Endothelial cell (in vitro differentiated cells): ENCODE data around the gene PHYKPL. TPM values are rescaled to one million over a fixed set of nuclear protein-coding genes. Genes with fewer than 3 reads are reported as not detected.

ENCODE experiments used
- DNase-seq: peaks from one replicate; pipeline ENCODE4 v3.0.0; 2021; ENCODE audit warnings: low spot score
- H3K27ac Mint-ChIP-seq: one replicate; pipeline ENCODE4 v1.8.0; 2021; ENCODE audit warnings: mixed read lengths, inconsistent platforms; ENCODE audit not compliant: unreplicated experiment
- H3K27me3 Mint-ChIP-seq: one replicate; pipeline ENCODE4 v1.8.0; 2021; ENCODE audit warnings: mild to moderate bottlenecking, moderate library complexity, mixed read lengths, inconsistent platforms; ENCODE audit not compliant: unreplicated experiment
- H3K36me3 Mint-ChIP-seq: one replicate; pipeline ENCODE4 v1.8.0; 2021; ENCODE audit warnings: mild to moderate bottlenecking, low read depth, mixed read lengths, inconsistent platforms; ENCODE audit not compliant: unreplicated experiment
- H3K4me1 Mint-ChIP-seq: one replicate; pipeline ENCODE4 v1.8.0; 2021; ENCODE audit warnings: mild to moderate bottlenecking, mixed read lengths, inconsistent platforms; ENCODE audit not compliant: unreplicated experiment
- H3K4me3 Mint-ChIP-seq: one replicate; pipeline ENCODE4 v1.8.0; 2021; ENCODE audit warnings: mild to moderate bottlenecking, mixed read lengths, inconsistent platforms; ENCODE audit not compliant: unreplicated experiment
- H3K9me3 Mint-ChIP-seq: one replicate; pipeline ENCODE4 v1.8.0; 2021; ENCODE audit warnings: mixed read lengths, inconsistent platforms; ENCODE audit not compliant: unreplicated experiment
- CTCF ChIP-seq: fragments of 200-600 bp; sonication (generic); IDR thresholded peaks from one replicate; pipeline ENCODE4 v1.5.0; 2021; ENCODE audit warnings: antibody characterized with exemption; ENCODE audit not compliant: unreplicated experiment
- total RNA-seq: library from RNA; stranded (reverse); fragmentation: NEBNext Ultra II Directional; extraction: Animal tissue kit (Norgen Biotek cat#: 25700); gene quantifications from one replicate; pipeline ENCODE4 v1.2.1, GENCODE V29; 2021; ENCODE audit not compliant: unreplicated experiment

The PHYKPL gene
- total RNA-seq, 1 donor from 2014 or later = 53.1 TPM

- no peak for DNase-seq
- H3K4me1 Mint-ChIP-seq = peaks cover 16% of the 10 kb centered on the region
- H3K36me3 Mint-ChIP-seq = peaks cover 23% of the 10 kb centered on the region
- H3K4me3 Mint-ChIP-seq = no peak overlapping the region
- no peaks in the 10 kb centered on the region for H3K9me3 Mint-ChIP-seq
- H3K27ac Mint-ChIP-seq = no peak overlapping the region
- peaks cover 16% of the 10 kb centered on the region for H3K27me3 Mint-ChIP-seq
- no peak for TF ChIP-seq CTCF
Measured at GRCh38 chr5:178222292-178222691, 10.3 kb downstream of the PHYKPL start.

- Mint-ChIP-seq H3K36me3 (peaks cover 18% of the 10 kb centered on the region), H3K27ac (peak overlapping the region; percentile 38), H3K4me3 (no peak overlapping the region), H3K4me1 (peaks cover 16% of the 10 kb centered on the region), H3K9me3 (no peaks in the 10 kb centered on the region), H3K27me3 (peaks cover 15% of the 10 kb centered on the region)
- DNase-seq = no peak
- no peak for TF ChIP-seq CTCF
Measured at GRCh38 chr5:178221853-178222252, 10.7 kb downstream of the PHYKPL start.

- peaks cover 11% of the 10 kb centered on the region for H3K27me3 Mint-ChIP-seq
- H3K4me3 Mint-ChIP-seq = no peak overlapping the region
- H3K36me3 Mint-ChIP-seq = peaks cover 18% of the 10 kb centered on the region
- H3K27ac Mint-ChIP-seq = peak overlapping the region; percentile 38
- no peak for TF ChIP-seq CTCF
- no peaks in the 10 kb centered on the region for H3K9me3 Mint-ChIP-seq
- no peak for DNase-seq
- H3K4me1 Mint-ChIP-seq = peaks cover 16% of the 10 kb centered on the region
Measured at GRCh38 chr5:178221282-178221681, 11.3 kb downstream of the PHYKPL start.

- H3K36me3 Mint-ChIP-seq = peaks cover 23% of the 10 kb centered on the region
- TF ChIP-seq CTCF = no peak
- no peak overlapping the region for H3K27ac Mint-ChIP-seq
- peaks cover 16% of the 10 kb centered on the region for H3K4me1 Mint-ChIP-seq
- H3K9me3 Mint-ChIP-seq = no peaks in the 10 kb centered on the region
- no peak overlapping the region for H3K4me3 Mint-ChIP-seq
- peaks cover 11% of the 10 kb centered on the region for H3K27me3 Mint-ChIP-seq
- no peak for DNase-seq
Measured at GRCh38 chr5:178218827-178219226, 13.8 kb downstream of the PHYKPL start.

GRCh38 chr5:178218237-178218776 is 14.3 kb downstream of the PHYKPL start:
- Mint-ChIP-seq H3K36me3 (peaks cover 22% of the 10 kb centered on the region), H3K9me3 (no peaks in the 10 kb centered on the region), H3K27ac (no peak overlapping the region), H3K4me3 (no peak overlapping the region), H3K27me3 (peaks cover 12% of the 10 kb centered on the region), H3K4me1 (peaks cover 16% of the 10 kb centered on the region)
- no peak for DNase-seq
- TF ChIP-seq CTCF = no peak
